Measurements from ENCODE around the gene CAMKK2.
"Not testable (repeated sequence)": the region's sequence is repeated elsewhere in the genome, so short reads cannot be mapped to it uniquely, and the experiment has no call there.

Gene CAMKK2

GRCh38 chr12:121219353-121219986, 77.0 kb downstream of the CAMKK2 start:
- no peak for DNase-seq

- DNase-seq, result no peak
Observed at GRCh38 chr12:121218588-121219352, 77.7 kb downstream of the CAMKK2 start.

GRCh38 chr12:121217761-121218160, 78.7 kb downstream of the CAMKK2 start:
- no peak for DNase-seq

GRCh38 chr12:121217063-121217462, 79.4 kb downstream of the CAMKK2 start:
- no peak for DNase-seq

GRCh38 chr12:121216102-121216501, 80.4 kb downstream of the CAMKK2 start:
- DNase-seq, result no peak

- DNase-seq, result peak; percentile 53
Observed at GRCh38 chr12:121214855-121215745, 81.4 kb downstream of the CAMKK2 start.

- peak; percentile 63 for DNase-seq
Observed at GRCh38 chr12:121214166-121214777, 82.2 kb downstream of the CAMKK2 start.

GRCh38 chr12:121212875-121213274, 83.6 kb downstream of the CAMKK2 start:
- no peak for DNase-seq

- DNase-seq, result peak; percentile 90
Observed at GRCh38 chr12:121209624-121210572, 86.6 kb downstream of the CAMKK2 start, which contains the start of gene P2RX4. Gene P2RX4 (plus strand): TSS chr12:121210129. CDS start chr12:121210165, 36 bp downstream.

- DNase-seq, result no peak
Observed at GRCh38 chr12:121209221-121209620, 87.3 kb downstream of the CAMKK2 start.

GRCh38 chr12:121208571-121208970, 87.9 kb downstream of the CAMKK2 start:
- not testable (repeated sequence) for DNase-seq

GRCh38 chr12:121205491-121205890, 91.0 kb downstream of the CAMKK2 start:
- no peak for DNase-seq

- no peak for DNase-seq
Observed at GRCh38 chr12:121203482-121203881, 93.0 kb downstream of the CAMKK2 start.

GRCh38 chr12:121202407-121203355, 93.8 kb downstream of the CAMKK2 start:
- no peak for DNase-seq

- DNase-seq, result not testable (repeated sequence)
Observed at GRCh38 chr12:121201140-121201539, 95.4 kb downstream of the CAMKK2 start.

GRCh38 chr12:121198949-121199348, 97.6 kb downstream of the CAMKK2 start:
- DNase-seq, result no peak

- DNase-seq, result peak; percentile 57
Observed at GRCh38 chr12:121196902-121197301, 99.6 kb downstream of the CAMKK2 start.

GRCh38 chr12:121191151-121191550, 105.4 kb downstream of the CAMKK2 start:
- no peak for DNase-seq

GRCh38 chr12:121190523-121191031, 105.9 kb downstream of the CAMKK2 start:
- peak; percentile 58 for DNase-seq

- DNase-seq, result no peak
Observed at GRCh38 chr12:121189619-121190155, 106.8 kb downstream of the CAMKK2 start.

All from CD4-positive, alpha-beta T cell treated with Interferon gamma for 1 hour (primary cell).